Hematopoietic multipotent progenitor cell treated with erythropoietin and hydrocortisone succinate and interleukin-3 and kit ligand, for 8 days (in vitro differentiated cells): Measurements from ENCODE around the gene PRKAA1.

Experiments
- DNase-seq: peaks from one replicate; pipeline ENCODE4 v3.0.0-alpha.2; 2015

PRKAA1 gene

DNA sequence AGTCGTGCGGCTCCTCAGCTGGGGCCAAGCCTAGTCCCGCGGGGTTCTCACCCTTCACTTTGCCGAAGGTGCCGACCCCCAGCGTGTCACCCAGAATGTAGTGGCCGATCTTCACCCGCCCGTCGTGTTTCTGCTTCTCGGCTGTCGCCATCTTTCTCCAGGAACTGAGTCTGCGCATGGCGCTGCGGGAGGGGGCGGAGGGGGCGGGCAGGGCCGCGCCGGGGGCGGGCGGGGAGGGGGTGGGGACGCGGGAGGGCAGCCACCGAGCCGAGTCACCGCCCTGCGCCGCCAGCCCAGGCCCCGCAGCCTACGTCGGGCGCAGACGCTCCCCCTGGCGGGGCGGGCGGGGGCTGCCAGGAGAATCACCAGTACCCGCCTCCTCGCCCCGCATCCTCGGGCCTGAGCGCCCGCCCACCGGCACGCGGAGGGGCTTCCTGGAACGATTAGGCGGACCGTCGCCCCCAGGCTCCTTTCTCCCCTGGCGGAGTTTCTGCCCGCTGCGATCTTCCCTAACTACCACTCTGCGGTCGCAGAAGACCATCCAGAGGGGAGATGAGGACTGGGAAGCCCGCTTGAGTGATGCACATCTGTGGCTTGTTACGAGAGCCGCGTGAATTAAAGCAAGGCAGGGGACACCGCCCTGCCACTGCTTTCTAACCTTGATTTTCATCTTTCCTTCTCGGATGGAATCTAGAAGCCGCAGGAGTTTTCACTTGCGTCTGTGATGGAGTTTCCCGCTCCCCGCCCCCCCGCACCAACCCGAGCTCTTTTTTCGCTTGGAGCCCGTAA, at the start of gene PRKAA1:
TSS of gene PRKAA1 (minus strand) at position 363 of the 789 bp plus-strand sequence. CDS start at position 178, 185 bp downstream.
- DNase-seq, result peak; percentile 89

DNA sequence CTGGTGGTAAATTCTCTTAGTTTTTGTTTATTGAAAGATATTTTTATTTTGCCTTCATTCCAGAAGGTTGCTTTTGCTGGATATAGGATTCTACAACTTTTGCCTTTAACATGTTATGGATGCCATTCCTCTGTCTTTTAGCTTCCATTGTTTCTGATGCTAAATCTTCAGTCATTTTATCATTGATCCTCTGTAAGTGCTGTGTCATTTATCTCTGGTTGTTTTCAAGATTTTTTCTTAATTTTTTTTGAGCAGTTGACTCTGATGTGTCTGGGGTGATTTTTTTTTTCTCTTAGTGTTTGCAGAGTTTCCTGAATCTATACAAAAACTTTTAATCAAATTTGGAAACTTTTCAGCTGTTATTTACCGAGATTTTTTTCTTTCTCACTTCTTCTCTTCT, 49.4 kb upstream of the PRKAA1 start:
- DNase-seq, result no peak

DNA sequence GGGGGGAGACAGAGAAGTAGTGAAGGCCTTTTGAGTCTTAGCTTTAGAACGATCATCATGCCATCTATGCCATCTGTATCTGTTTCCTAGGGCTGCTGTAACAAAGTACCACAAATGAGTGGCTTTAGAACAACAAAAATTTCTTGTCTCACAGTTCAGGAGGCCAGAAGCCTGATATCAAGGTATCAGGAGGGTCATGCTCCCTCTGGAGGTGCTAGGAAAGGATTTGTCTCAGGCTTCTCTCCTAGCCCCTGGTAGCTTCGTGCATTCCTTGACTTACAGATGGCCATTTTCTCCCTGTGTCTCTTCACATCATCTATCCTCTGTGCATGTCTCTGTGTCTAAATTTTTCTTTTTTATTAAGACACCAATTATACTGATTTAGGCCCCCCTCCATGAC, 48.2 kb upstream of the PRKAA1 start:
- no peak for DNase-seq

GRCh38 chr5:40844565-40844964, 46.4 kb upstream of the PRKAA1 start:
- DNase-seq, result no peak

GRCh38 chr5:40842351-40842750, 44.2 kb upstream of the PRKAA1 start:
- no peak for DNase-seq

- DNase-seq, result peak; percentile 69
These were observed 43.1 kb upstream of the PRKAA1 start, which contains the start of gene CARD6 for GRCh38 chr5:40841068-40841805. TSS of gene CARD6 (plus strand) at chr5:40841367. CDS start at chr5:40841383, 16 bp downstream.

DNA sequence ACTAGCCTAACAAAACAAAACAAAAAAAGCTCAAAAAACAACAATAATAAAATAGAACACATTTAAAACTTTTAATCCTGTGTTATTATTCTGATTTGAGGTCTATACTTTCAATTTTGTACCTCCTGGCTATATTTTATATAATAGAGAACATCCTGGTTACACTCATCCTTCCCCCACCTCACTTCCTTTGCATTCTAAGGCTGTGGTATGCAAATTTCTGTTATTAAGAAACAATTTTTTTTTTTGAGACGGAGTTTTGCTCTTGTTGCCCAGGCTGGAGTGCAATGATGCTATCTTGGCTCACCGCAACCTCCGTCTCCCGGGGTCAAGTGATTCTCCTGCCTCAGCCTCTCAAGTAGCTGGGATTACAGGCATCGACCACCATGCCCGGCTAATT, 39.9 kb upstream of the PRKAA1 start:
- DNase-seq, result no peak

GRCh38 chr5:40834849-40835787, 36.9 kb upstream of the PRKAA1 start, which contains the start of gene RPL37:
TSS of gene RPL37 (minus strand) at chr5:40835222. CDS start at chr5:40835185, 37 bp downstream.
- peak; percentile 98 for DNase-seq

DNA sequence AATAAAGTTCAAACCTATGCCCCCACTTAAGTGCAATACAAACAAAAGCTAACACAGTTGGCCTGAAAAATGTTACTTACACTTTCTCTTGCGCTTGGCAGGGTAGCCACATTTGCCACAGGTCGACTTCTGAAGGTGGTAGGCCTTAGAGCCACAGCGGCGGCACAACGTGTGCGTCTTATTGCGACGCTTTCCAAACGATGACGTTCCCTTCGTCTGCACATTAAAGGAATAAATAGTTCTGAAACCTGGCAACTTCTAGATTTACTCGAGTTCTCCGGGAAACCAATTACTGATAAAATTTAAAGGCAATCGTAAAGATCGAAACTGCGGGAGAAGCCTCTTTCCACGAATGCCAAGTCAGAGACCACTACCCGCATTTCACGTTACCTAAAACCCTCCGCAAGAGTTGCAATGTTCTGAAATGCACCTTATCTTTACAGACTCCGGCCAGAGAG, 36.2 kb upstream of the PRKAA1 start:
- DNase-seq, result peak; percentile 64

GRCh38 chr5:40833712-40834229, 35.6 kb upstream of the PRKAA1 start:
- no peak for DNase-seq

- DNase-seq, result no peak
These were observed 34.2 kb upstream of the PRKAA1 start for GRCh38 chr5:40832345-40832744.

DNA sequence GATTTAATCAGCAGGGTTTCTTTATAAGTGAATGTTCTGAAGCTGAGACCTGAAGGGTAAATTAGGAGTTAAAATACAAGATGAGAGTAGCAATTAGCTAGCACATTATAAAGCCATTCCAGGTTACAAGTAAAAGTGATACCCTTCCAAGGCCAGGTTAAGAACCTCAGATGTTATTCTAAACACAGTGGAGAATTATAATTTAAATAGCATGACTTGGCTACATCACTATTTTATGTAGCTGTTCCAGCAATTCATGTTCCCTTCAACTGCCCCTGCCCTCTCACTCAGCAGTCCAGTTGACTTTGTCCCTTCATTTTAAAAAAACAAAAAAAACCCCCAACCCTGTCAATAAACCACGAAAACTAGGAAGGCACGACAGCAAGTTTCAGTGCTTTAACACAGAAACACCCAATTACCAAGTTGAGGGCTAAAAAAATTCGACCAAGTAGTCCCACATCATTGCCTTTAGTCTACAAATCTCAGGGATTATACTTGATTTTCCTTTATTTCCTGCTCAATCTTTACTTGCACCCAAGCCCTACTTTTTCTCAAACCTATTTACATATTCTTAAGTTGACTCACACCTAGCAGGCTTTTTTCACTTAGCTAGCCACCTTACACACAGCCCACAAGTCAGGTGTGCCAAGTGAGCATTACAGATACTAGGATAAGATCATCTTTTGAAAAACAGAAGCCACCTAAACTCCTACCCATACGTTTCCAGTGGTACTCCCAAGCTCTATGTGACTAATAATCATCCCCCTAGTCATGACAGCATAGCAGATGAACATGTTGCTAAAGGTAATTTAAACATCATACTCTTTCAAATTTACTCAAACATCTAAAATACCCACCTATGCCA, 33.4 kb upstream of the PRKAA1 start:
- DNase-seq, result no peak

DNA sequence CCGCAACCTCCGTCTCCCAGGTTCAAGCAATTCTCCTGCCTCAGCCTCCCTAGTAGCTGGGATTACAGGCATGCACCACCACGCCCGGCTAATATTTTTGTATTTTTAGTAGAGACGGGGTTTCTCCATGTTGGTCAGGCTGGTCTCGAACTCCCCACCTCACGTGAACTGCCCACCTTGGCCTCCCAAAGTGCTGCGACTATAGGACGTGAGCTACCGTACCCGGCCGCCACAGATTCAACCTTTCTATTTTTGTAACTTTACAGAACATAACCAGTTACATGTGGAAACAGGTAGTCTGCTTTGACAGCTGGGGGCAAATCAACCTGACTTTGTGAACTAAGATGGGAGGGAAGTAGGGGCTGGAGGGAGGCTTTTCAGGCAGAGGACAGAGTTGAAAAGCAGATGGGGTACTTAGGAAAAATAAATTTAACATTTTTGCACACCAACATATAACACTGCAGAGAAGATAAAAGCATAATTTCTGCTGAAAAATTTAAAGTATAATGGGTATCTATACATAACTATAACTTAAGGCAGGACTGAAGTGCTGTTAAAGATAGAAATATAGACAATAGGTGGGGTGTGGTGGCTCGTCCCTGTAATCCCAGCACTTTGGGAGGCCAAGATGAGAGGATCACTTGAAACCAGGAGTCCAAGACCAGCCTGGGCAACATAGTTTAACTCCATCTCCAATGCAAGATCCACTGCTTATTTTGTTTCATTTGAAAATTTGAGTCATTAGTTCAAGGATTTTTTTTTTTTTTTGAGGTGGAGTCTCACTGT, 31.8 kb upstream of the PRKAA1 start:
- no peak for DNase-seq

DNA sequence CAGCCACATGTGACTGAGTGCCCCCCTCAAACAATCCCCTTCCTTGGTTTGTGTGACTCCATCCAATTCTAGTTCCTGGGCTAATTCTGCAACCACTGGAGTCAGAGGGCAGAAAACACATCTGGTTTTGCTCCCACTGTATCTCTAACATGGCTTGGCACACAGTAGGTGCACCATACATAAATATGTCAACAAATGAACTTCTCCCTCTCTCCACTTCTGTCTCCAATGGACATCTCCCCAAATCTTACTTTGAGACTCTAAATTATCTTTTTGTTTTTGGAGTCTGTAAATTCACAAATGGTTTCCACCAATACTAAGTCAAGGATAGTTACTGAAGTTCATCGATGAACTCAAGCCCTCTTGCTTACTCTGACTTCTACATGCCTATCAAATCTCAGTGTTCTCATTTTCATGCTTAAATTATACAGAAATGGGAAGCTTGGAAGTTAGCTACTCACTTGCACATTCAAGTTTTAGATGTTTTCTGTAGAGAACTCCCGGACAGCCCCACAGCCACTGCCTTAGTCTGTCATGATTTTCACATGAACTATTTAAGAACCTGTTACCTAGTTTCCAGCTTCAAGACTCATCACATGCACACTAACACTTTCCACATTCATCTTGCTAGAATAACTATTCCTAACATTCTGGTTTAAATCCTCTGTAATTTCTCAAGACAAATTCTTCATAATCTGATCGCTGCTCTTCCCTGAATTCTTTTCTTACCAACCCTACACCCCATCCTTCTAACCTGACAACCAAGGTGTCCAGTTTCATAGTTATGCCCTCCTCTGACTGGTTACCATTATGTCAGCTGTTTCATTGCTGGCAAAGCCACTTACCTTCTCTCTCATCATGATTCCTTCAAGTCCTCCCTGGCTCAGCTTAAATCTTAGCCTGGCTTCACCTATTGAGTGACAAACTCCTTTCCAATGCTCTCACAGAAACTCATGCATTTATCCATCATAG, 30.8 kb upstream of the PRKAA1 start:
- no peak for DNase-seq

DNA sequence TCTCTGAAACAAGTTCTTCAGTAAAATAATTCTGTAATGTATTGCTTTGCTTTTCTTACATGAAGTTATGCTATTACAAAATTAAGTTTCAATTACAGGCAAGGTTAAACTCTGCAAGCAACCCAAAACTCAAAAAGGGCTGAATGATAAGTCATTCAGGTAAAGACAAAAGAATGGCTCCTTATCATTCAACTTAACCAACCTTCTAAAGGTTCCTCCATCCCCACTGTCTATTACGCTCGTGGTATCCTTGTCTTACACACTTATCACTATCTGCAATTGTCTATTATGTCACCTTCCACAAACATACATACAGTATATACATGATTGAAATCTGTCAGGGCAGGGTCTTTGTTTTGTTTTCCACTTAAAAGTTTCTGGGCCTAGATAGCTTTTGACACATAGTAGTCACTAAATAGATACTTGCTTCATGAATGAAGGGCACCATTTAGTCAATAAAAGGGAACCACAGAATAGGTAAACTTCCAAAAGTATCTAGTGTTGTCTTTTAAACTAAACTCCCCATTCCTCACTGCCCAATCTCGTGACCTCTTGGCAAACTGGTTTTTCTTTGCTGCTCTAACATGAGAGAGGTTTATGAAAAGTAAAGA, 30.0 kb upstream of the PRKAA1 start:
- no peak for DNase-seq

GRCh38 chr5:40827188-40827977, 29.2 kb upstream of the PRKAA1 start:
- no peak for DNase-seq

DNA sequence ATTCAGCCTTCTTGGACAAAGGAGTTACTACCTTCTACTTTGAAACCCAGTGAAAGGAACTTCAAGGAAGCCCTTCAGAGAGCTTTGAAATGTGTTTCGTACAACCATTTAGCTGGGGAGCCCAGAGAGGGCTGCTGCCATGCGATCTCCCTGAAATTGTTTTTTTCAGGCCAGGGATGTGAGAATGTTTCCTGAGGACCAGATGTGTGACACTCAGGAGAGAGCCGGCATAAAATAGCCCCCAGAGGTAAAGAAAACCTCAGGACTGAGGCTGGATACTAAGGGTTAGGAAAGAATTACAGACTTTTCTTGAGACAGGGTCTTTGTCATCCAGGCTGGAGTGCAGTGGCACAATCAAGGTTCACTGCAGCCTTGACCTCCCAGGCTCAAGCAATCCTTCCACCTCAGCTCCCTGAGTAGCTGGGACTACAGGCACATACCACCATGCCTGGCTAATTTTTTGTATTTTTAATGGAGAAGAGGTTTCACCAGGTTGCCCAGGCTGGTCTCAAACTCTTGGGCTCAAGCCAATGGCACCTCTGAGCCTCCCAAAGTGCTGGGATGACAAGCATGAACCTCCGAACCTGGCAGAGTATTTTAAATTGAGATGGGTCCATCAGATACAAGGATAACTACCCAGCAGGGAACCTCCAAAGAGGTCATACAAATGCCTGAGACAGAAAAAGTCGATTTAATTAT, 28.5 kb upstream of the PRKAA1 start:
- DNase-seq, result no peak
